Suppressor macrophage treated with lipopolysaccharide for 1 hour (primary cell): ENCODE results near the gene ZFP92.

ENCODE experiments used
- DNase-seq, 3 donors: peaks; one replicate each; pipeline ENCODE4 v3.0.0-alpha.2; 2020 to 2022

ZFP92 gene

DNA sequence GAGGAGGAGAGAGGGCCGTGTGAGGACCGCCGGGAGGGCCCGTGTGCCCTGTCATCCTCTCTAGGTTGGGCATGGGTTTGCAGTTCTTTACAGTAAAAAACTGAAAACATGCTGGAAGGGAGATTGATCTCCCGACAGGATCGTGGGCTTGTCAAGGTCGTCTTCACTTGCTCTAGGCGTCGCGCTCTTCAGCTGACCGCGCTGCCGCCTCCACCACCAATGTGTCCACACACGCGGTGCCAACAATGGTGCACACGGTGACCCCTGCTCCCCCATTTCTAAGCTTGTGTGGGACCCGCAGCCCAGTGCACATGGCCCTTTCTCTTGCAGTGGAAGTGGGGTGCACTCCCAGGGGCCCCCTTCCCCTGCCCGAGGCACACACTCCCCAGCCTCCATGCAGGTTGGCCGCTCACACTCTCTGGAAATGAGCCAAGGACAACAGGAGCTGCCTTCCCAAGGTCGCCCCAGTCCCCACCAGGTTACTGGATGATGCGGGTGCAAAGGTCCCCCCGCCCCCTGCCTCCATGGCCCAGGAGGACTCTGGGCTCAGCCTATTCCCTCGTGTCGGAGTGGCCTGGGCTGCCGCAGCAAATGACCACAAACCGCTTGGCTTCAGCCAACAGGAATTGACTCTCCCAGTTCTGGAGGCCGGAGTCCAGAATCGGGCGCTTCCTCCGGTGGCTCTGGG lies 1.7 kb upstream of the ZFP92 start:
- DNase-seq = no peak

DNA sequence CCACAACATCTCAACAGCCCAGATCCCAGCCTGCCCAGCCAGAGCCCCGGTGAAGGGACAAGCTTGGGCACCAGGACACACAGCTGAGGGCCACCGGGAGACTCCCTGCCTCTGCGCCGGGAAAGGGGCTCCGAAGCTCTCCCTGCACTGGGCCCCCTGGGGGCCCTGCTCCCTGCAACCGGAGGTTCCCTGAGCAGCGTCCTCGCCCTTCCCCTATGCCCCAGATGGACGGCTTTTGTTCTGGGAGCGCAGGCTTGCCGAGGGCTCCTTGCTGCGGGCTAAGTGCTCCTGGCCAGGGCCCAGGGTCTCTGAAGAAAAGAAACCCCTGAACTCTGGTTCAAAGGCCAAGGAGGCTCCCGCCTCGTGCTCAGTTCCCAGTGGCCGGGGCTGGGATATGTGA lies 899 bp upstream of the ZFP92 start:
- no peak for DNase-seq

DNA sequence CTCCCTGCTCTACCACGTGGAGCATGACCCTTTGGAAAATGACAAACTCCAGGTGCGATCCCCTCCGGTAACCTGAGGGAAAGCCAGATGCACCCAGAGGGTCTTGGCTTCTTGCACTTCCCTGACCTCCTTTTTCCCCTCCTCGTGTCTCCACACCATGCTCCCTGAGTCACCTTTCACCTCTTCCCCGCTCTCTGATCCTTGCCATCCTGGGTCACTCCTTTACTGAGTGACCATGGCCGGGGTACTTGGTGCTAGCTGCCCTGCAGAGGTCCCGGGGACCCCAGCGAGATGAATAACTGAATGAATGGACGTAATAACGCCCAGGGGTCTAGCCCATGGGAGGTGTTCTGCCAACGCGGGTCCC lies 401 bp upstream of the ZFP92 start:
- no peak for DNase-seq

DNA sequence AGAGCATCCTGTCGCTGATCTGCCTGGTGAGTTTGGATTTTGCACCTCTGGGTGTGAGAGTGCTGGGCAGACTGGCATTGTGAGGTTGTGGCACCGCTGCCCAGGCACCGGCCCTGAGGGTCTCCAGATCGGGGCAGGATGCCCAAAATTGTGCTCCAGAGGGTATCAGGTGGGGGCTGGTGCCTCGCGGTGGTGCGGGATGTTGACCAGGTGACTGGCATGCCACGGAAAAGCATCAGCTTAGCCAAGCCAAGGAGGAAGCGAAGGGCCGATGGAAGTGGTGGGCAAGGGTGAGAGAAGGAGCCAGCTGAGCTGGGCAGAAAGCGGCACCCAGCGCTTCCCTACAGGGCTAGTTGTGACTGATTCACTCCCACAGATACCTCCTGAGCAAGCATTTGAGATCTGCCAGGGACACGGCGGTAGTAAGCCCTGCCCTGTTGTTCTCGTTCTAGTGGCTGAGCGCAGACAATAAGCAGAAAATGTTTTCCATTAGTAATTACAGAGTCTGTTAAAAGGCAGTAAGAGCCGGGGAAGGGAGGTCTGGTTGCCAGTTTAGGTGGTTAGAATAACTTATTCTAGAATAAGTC lies 809 bp downstream of the ZFP92 start:
- DNase-seq = peak; percentile 44 to 52 (median 47)

DNA sequence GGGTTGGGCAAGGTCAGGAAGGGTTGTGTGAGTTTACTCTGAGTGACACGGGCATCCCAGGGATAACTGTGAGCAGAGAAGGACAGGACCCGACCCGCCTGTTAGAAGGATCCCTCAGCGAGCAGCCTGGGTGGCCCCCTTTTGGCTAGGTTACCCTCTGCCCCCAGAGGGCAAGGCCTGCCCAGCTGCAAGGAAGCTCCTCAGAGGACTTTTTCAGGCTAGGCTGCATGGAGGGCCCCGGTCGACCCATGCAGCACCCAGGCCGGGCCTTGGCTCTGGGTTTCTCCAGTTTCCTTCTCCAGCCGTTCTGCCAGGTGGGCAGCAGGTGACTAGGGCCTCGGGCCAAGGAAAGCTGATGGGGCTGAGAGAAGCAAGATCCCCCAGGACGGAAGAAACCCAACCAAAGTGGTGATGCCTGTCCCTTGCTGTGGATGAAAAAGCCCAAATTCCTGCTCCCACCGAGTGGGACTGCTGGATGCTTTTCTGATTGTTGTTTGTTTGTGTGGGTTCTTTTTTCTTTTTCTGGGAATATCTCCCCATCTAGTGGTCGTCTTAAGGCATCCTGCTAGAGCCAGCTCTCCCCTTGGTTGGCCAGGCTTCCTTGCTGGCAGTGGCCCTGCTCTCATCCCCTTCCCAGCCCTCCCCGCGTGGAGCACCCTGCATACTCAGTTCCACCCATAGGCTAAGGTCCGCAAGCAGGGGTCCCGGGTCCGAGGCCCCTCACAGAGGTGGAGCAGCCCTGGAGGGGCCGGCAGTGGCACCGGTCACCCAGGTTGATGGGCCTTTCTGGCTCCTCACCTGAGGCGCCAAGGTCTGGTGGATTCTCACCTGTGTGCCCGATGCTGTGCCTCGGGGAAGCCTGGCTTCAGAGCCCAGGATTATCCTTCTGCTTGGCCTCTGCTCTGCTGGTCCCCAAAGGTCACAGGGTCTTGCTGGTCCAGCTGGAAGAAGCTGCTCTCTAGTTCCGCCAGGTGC lies 1.8 kb downstream of the ZFP92 start:
- no peak for DNase-seq

DNA sequence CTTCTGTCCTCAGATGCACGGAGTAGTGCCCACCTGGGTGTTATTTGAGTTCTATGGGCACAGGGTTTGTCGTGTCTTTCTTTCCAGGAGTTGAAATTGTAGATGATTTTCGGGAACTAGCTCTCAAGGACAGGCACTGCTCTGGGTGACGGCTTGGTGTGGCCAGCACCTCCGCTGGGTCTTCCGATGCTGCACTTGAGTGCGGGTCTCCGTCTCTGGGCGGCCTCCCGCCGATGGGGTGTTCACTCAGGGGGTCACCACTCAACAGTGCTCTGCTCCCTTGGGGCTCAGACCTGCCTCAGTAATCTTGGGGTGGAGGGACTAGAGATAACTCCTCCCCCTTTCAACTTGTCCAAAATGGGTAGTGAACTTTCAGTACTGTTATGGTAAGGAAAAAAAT lies 2.5 kb downstream of the ZFP92 start:
- no peak for DNase-seq

DNA sequence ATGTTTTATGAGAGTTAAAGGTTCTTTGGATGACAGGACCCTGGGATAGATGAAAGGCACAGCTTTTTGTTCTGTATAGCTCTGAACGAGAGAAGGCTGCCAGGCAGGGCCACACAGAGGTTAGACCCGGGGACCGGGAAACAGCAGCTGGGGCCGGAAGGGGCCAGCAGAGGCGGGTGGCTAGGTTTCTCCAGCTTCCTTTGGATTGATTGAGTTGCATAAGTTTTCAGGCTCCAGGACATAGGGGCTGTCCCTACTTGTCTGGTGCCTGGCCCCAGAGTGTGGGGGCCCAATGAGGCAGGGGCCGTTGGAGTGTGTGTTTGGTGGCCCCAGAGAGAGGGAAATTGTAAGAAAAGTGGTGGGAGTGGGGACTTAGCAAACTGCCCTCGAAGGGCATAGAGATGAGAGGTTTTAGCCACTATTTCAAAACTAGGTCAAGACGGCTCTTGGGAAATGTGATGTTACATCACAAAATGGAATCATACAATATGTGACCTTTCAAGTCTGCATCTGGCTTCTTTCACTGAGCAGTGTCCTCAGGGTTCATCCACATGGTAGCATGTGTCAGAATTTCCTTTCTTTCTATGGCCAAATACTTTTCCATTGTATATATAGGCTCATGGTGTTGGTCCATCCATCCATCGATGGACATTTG lies 3.7 kb downstream of the ZFP92 start:
- peak; percentile 49 to 72 (median 67) for DNase-seq

DNA sequence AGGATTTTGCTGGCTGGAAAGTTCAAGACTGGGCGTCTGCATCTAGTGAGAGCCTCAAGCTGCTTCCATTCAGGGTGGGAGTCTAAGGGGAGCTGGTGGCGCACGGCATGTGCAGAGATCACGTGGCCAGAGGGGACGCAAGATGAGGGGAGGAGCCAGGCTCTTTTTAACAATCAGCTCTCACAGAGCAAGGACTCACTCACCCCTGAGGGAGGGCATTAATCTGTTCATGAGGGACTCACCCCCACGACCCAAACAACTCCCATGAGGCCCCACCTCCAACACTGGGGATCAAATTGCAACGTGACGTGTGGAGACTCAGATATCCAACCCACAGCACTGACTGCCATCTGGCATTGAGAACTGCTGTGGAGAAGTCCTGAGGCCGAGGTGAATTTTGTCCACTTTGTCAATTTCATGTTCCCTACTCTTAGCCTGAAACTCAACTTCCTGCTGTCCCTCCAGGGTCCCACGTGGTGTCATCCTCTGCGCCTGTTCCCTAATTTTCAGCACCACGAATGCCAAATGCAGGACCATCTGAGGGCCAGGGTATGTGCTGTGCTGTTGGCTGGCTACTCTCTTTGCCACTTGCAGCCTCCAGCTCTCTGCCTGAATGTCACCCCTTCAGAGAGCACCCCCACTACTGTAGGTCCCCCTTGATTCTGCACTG lies 5.6 kb downstream of the ZFP92 start:
- peak in 2 of 3 donors; percentile 19 to 20 for DNase-seq

DNA sequence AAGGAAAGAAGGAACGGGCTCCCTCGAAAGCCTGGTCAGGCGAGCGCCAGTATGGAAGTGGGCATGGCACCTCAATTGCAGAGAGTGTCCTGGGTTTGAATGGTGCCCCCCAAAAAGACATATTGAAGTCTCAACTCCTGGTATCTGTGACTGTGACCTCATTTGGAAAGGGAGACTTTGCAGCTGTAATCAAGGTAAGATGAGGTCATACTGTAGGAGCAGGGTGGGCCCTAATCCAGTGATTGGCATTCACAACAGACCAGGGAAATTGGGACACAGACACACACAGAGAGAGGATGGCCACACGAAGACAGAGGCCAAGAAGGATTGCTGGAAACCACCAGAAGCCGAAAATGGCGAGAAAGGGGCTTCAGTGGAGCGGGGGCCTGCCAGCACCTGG lies 6.4 kb downstream of the ZFP92 start:
- DNase-seq = no peak

DNA sequence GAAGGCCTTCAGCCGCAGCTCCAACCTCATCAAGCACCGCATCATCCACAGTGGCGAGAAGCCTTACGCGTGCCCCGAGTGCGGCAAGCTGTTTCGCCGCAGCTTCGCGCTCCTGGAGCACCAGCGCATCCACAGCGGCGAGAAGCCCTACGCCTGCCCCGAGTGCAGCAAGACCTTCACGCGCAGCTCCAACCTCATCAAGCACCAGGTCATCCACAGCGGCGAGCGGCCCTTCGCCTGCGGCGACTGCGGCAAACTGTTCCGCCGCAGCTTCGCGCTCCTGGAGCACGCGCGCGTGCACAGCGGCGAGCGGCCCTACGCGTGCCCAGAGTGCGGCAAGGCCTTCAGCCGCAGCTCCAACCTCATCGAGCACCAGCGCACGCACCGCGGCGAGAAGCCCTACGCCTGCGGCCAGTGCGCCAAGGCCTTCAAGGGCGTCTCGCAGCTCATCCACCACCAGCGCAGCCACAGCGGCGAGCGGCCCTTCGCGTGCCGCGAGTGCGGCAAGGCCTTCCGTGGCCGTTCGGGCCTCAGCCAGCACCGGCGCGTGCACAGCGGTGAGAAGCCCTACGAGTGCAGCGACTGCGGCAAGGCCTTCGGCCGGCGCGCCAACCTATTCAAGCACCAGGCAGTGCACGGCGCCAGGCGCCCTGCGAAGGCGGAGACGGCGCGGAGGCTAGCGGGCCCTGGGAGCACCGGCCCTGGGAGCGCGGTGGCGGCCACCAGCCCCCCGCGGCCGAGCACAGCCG lies 9.8 kb downstream of the ZFP92 start:
- DNase-seq = no peak

DNA sequence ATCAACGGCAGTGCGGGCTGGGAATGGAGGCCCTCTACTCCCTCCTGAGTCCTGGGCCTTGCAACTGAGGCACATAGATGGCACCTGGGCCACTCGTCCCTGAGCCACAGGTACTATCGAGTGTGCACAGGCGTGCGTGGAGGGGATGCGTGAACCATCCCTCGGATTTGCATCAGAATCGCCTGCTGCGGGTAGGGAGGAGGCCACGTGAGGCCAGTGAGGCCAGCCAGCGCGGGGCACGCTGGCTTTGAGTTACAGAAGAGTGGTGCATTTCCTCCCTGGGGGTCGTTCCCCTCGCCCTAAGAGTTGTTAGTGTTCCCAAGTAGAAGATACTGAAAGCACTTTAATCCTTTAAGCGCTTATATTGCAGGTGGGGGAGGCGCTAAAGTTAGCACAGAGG lies 10.6 kb downstream of the ZFP92 start:
- no peak for DNase-seq

DNA sequence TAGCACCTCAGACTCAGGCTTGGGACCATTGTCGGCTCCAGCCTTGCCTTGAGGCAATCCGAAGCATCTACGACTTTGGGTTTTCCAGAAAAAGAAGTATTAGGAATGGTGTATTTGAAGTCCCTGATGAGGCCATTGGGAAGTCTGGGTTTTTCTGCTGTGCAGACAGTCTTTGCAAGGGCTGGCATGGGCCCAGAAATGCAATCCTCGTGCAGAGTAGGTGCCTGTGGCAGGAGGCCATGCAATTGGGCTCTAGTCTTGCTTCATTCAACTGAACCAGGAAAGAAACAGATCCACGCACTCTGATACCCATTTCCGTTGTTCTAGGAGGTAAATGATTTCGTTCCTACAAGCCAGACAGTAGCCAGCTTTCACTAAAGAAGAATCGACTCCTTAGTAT lies 12.4 kb downstream of the ZFP92 start:
- DNase-seq = no peak

DNA sequence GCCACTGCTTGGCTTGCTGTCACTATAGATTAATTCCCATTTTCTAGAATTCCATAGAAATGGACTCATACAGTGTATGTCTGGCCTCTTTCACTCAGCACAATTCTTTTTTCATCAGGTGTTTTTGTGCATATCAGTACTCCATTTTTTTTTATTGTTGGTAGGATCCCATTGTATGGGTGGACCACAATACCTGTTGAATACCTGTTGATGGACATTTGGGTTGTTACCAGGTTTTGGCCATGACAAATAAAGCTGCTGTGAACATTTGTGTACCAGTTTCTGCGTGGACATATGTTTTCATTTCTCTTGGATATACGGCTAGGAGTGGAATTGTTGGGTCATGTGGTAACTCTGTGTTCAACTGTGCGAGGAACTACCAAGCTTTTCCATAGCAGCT lies 14.9 kb downstream of the ZFP92 start:
- no peak for DNase-seq

DNA sequence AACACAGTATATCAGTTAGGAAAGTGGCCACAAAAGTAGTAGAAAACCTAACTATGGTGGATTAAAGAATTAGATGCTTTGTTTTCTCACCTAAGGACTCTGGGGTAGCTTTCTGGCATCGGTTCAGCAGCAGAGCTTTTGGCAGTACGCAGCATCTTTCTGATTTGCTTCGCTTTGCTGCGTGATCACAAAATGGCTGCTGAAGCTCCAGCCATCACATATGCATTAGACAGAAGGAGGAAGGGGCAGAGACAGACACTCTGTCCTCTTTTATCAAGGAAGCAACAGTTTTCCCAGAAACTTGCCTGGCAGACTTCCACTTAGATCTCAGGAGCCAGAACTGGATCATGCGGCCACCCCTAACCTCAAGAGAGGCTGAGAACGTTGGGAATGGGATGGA lies 19.5 kb downstream of the ZFP92 start:
- DNase-seq = no peak

DNA sequence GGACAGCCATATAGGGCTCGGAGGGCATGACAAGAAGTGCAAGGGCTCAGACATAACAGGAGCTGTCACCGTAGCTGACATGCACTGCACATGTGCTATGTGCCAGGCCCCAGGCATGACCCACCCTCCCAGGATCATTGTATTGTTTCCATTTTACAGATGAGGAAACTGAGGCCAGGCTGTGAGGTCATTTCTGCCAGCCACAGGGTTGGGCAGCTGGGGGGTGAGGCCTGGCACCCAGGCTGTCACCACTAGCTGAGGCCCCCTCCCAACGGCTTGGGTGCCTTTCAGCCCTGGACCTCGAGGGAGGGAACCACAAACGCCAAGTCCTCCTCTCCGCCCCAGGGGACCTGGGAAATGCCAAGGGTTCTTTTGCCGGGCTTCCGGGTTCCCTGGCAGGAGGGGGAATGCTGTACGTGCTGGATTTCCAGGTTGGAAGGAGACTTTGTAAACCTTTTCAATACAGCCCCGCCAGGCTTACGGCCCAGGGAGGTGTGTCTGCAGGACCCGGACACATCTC lies 21.9 kb downstream of the ZFP92 start:
- no peak for DNase-seq

DNA sequence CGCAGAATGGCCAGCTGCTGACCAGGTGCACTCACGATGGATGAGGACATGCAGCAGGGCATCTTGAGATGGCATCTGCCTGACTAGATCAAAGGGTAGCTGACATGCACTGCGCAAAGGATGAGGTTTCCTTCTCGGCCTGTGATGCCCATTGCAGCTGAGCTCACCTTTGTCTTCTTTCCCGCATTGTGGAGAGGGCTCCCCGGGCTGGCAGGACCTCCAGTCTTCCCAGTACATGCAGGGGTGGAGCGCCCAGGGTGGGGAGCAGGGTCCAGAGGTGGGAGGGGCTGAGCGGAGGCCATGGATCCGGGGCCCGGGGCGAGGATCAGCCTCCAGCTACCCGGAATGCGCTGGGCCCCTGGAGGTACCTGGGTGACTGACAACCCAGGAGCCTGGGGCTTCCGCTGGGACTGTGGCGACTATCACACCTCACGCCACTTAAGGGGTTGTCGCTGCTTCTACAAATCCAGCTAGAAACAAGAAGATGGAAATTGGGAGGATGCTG lies 22.6 kb downstream of the ZFP92 start:
- no peak for DNase-seq

DNA sequence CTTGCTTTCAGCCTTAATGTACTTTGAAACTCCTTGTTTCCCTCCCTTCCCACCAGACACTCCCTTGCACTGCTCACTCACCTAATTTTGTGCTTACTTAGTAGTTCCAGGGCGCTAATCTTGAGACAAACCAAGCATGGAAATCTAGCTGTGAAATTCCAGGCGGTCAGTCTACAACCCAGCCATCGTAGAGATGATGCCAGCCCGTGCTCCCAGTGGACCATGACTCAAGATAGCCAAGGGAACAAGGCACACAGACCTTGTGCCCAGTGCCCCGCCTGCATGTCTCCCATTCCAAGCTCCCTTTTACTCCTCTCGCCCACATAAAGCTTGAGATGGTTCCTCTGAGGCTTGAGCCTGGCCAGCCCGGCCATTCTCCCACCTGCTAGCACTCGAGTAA lies 23.5 kb downstream of the ZFP92 start:
- DNase-seq = no peak

DNA sequence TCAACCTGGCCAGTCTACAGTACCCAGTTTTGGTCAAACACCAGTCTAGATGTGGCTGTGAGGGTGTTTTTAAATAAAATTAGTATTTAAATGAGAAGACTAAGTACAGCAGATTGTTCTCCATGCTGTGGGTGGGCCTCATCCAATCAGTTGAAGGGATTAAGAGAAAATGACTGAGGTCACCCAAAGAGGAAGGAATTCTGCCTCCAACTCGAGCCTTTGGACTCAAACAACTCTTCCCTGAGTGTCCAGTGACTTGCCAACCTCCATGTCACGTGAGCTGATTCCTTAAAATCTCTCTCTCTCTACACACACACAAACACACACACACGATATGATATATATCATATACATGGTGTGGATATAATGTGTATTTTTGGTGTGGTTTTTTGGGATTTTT lies 24.6 kb downstream of the ZFP92 start:
- no peak for DNase-seq

DNA sequence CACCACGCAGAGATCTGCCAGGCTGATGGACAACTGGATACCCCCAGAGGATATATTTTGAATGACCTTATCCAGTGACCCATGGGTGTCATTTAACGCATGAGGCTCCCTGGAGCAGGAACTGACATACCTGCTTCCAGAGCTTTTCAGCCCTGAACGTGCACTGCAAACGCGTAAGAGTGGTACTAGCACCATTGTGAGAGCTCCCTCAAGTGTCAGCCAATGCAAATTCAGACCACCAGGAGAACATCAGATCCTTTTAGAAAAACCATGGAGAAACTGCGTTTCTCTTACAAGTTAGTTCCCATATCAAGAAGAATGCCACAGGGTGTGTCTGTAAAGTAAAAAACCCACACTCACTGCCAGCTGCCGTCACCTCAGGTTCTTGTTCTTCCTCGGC lies 27.3 kb downstream of the ZFP92 start:
- DNase-seq = peak; percentile 19 to 30 (median 22)

DNA sequence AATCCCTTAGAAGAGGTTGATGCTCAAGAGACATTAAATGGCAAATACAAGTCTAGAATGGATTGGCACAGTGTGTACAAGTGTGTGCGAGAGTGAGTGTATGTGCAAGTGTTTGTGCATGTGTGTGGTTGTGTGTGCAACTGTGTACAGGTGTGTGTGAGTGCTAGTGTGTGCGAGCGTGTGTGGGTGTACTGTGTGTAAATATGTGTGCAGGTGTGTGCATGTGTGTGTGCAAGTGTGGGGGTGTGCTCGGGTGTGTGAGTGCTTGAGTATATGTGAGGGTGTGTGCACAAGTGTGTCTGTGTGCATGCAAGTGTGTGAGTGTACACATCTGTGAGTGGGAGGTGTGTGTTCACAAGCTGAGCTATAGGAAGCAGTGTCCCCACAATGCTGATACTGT lies 28.7 kb downstream of the ZFP92 start:
- DNase-seq = no peak

DNA sequence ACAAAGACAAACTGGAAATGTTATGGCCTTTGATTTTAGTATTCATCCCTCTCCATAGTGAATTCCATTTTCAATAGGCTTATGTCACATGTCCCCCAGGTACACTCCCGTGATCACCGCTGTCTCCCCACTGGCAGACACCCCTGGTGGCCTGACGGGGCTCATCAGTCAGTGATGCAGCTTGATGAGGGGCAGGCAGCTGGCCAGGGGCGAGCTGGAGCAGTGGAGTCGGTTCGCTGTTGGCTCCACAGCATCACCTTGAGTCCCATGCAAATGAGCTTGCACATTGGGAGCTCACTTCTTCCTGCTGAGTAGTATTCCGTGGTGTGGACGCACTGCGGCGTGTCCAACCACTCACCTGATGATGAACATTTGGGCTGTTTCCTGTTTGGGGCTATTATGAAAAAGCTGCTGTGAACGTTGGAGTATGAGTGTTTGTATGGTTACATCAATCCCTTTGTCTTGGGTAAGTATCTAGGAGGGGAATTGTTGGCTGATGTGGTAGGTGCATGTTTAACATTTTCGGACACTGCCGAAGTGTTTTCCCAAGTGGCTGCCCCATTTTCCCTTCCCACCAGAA lies 29.4 kb downstream of the ZFP92 start:
- DNase-seq = no peak
